GM18505 (cell line): ENCODE data around the gene EIF4G1.

Source experiments
- ATAC-seq: cut with Tn5 transposase; IDR thresholded peaks from one replicate; pipeline ENCODE4 v1.9.1; 2021; ENCODE audit not compliant: unreplicated experiment
- POLR2A ChIP-seq: IDR thresholded peaks from 4 replicates; pipeline ENCODE4 v1.6.1; 2011; ENCODE audit warnings: borderline replicate concordance; ENCODE audit not compliant: insufficient read depth, insufficient read length; ENCODE audit errors: extremely low read depth

Gene EIF4G1

DNA sequence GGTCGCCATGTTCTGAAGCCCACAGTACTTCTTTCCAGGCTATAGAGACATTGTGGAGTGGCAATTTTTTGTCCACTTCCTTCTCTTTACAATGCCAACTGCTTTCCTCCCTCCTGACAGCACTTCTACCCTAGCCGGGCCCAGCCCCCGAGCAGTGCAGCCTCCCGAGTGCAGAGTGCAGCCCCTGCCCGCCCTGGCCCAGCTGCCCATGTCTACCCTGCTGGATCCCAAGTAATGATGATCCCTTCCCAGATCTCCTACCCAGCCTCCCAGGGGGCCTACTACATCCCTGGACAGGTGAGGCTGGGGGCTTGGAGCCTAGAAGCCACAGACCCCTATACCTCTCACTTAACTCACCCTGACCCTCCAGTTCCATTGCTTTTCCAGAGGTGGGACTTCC is 2.8 kb downstream of the EIF4G1 start:
- no peak for TF ChIP-seq POLR2A

DNA sequence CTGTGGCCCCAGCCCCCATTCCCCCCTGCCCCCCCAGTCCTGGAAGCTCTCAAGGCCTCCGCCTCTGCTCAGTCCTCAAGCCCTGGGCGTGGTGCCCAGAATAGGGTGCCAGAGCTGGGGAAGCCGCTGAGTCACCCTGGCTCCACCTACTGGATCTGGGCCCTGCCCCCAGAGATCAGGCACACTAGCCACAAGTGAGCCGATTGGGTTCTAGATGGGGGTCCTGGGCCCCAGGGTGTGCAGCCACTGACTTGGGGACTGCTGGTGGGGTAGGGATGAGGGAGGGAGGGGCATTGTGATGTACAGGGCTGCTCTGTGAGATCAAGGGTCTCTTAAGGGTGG is 5.7 kb downstream of the EIF4G1 start:
- ATAC-seq: no peak
- no peak for TF ChIP-seq POLR2A

More for the DNA sequence above, 2.8 kb downstream of the EIF4G1 start:
- no peak for ATAC-seq

DNA sequence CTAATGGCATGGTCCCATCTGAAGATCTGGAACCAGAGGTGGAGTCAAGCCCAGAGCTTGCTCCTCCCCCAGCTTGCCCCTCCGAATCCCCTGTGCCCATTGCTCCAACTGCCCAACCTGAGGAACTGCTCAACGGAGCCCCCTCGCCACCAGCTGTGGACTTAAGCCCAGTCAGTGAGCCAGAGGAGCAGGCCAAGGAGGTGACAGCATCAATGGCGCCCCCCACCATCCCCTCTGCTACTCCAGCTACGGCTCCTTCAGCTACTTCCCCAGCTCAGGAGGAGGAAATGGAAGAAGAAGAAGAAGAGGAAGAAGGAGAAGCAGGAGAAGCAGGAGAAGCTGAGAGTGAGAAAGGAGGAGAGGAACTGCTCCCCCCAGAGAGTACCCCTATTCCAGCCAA is 7.3 kb downstream of the EIF4G1 start:
- no peak for ATAC-seq
- no peak for TF ChIP-seq POLR2A

DNA sequence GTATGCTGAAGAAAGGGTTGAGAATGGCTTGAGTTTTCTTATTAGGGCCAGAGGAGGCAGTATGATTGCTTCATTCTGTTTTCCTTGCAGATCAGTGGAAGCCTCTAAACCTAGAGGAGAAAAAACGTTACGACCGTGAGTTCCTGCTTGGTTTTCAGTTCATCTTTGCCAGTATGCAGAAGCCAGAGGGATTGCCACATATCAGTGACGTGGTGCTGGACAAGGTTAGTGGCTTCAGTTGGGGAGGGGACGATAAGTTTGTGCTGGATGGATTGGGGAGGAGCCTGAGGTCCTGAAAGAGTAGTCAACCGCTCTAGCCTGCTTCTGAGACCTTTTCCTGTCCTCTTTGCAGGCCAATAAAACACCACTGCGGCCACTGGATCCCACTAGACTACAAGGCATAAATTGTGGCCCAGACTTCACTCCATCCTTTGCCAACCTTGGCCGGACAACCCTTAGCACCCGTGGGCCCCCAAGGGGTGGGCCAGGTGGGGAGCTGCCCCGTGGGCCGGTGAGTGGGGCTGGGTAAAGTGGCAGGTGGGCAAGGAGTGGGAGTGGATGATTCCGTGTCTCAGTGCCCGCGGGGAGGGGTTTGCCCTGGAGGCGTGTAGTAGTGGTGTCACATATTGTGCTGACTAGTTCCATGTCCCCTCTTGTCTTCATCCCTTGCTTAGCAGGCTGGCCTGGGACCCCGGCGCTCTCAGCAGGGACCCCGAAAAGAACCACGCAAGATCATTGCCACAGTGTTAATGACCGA is 8.5 kb downstream of the EIF4G1 start:
- TF ChIP-seq POLR2A: no peak
- ATAC-seq: no peak

DNA sequence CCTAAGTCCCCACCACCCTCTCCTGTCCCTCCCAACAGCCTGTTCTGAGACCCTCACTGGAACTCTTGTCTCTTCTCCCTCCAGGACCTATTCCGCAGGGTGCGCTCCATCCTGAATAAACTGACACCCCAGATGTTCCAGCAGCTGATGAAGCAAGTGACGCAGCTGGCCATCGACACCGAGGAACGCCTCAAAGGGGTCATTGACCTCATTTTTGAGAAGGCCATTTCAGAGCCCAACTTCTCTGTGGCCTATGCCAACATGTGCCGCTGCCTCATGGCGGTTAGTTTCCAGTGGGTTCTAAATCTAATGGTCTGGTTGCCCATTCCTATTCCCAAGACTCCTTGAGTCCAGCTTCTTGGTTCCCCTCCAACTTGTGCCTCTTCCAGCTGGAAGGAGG is 9.3 kb downstream of the EIF4G1 start:
- ATAC-seq: no peak
- TF ChIP-seq POLR2A: no peak

DNA sequence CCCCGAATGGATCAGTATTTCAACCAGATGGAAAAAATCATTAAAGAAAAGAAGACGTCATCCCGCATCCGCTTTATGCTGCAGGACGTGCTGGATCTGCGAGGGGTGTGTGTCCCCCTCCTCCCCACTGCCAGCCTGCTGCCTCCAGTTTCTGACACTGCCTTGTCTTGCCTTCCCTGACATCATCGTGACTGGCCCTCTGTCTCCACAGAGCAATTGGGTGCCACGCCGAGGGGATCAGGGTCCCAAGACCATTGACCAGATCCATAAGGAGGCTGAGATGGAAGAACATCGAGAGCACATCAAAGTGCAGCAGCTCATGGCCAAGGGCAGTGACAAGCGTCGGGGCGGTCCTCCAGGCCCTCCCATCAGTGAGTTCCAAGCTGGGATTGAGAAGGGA is 10.9 kb downstream of the EIF4G1 start:
- no peak for ATAC-seq
- TF ChIP-seq POLR2A: no peak

DNA sequence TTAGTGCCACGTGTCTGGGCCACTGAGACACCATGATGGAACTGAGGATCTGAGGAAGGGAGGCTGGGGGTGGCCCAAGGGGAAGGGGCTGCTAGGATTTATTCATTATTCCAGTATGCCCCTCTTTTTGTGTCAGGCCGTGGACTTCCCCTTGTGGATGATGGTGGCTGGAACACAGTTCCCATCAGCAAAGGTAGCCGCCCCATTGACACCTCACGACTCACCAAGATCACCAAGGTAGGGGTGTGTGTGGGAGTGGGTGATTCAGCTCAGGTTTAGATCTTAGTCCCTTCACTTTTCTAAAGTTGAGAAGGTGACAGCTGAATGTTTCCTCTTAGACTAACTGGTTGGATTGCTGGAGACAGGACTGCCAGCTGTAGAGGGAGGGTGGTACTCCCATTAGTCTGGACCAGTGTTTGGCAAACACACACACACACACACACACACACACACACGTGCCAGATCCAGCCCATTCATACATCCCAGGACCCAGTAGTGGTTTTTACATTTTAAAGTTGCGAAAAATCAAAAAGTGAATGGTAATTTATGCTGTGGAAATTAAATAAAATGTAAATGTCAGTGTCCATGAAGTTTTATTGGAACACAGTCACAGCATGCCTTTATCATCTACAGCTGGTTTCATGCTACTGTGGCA is 11.4 kb downstream of the EIF4G1 start:
- no peak for ATAC-seq
- no peak for TF ChIP-seq POLR2A

DNA sequence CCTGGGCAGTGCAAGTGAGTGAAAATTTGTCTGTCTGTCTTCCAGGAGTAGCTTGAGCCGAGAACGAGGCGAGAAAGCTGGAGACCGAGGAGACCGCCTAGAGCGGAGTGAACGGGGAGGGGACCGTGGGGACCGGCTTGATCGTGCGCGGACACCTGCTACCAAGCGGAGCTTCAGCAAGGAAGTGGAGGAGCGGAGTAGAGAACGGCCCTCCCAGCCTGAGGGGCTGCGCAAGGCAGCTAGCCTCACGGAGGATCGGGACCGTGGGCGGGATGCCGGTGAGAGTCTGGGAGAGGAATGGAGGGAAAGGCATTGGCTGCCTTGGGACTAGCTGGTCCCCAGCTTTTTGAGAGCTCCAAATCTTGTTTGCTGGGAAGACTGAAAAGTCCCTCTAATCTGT is 12.8 kb downstream of the EIF4G1 start:
- ATAC-seq: no peak
- no peak for TF ChIP-seq POLR2A

DNA sequence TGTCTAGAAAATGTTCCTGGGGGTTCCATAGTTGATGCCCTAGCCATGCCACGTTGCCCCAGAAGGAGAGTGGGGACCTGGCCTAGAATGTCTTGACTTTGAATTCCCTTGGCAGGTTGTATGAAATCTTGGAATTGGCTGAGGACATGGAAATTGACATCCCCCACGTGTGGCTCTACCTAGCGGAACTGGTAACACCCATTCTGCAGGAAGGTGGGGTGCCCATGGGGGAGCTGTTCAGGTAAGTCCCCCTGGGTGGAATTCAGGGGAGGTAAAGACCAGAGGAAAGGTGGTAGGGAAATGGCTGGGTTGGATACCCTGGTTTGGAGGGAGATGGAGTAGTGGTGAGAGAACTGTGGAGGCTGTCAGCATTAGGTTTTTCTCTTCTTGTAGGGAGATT is 14.1 kb downstream of the EIF4G1 start:
- no peak for ATAC-seq
- no peak for TF ChIP-seq POLR2A

DNA sequence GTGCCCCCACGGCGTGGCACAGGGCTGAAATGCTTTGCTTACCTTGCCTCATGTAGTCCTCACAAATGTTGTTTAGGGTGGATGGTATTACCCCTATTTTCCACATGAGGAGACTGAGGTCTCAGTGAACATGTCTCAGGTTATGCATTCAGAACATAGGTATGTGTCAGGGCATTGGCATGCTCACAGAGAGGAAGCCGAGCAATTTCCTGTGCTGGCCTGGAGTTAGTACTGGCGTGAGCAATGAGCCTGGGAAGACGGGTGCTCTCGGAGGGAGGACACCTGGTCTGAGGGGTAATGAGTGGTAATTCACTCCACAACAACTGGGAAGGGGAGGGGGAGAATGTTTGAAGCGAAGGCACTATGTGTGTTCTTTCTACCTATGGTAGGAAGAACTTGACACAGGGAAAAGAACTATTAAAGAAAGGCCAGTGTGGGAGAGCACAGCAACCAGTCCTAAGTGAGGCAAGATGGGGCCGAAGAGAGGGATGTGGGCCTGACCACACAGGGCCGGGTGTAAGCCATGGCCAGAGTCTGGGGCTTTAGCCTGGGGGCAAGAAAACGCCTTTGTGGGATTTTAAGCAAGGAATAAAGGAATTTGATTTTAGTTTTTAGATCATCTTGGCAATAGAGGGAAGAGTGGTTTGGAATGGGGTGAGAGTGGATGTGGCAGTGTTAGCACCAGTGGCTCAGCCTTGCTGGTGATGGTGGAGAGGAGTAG is 18.1 kb downstream of the EIF4G1 start:
- TF ChIP-seq POLR2A: no peak
- no peak for ATAC-seq

DNA sequence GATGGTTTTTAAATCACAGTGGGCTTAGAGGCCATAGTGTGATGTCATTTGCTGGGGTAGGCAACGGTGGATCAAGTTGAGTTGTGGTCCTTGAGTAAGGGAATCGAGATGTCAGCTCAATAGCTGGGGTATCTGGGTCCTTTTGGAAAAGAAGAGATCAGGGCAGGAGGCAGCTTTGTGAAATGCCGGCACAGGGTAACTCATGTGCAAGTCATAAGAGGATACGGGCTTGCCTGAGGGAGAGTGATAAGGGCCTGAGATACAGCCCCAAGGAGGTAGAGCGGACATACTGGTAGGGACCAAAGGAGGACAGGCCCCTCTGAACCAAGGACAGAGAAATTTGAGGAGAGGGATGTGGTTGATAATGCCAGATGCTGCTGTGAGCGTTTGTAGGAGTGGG is 18.8 kb downstream of the EIF4G1 start:
- TF ChIP-seq POLR2A: no peak

DNA sequence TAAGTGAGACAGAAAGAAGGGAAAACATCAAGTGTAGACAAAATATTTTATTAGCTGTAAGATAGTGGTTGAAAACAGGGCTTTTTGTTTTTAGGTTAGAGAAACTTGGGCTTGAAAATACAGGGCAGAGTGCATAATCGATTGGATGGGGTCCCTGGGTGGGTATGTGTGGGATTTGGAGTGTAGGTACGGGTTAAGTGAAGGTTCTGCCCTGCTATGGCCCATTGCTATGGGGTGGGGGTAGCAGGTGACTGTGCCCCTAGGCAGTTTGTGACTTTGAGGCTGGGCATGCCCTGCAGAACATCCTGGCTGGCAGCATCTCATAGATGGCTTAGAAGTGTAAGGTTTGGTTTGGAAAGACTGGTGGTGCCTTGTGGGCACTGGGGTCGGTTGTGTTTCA is 19.3 kb downstream of the EIF4G1 start:
- TF ChIP-seq POLR2A: no peak
- ATAC-seq: no peak

More for the DNA sequence above, 18.8 kb downstream of the EIF4G1 start:
- ATAC-seq: no peak

DNA sequence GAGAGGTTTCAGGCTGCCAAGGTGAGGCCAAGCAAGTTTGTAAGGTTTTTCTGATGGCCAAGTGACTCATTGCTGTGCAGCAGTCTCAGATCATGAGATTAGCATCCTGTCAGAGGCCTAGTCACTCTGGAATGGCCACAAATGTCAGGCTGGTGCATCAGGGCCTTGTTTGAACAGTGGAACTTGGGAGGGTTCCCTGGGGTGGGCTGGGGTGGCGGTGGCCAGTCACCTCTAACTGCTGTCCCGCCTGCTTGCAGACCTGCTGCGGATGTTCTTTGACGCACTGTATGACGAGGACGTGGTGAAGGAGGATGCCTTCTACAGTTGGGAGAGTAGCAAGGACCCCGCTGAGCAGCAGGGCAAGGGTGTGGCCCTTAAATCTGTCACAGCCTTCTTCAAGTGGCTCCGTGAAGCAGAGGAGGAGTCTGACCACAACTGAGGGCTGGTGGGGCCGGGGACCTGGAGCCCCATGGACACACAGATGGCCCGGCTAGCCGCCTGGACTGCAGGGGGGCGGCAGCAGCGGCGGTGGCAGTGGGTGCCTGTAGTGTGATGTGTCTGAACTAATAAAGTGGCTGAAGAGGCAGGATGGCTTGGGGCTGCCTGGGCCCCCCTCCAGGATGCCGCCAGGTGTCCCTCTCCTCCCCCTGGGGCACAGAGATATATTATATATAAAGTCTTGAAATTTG is 20.2 kb downstream of the EIF4G1 start:
- TF ChIP-seq POLR2A: no peak
- no peak for ATAC-seq

DNA sequence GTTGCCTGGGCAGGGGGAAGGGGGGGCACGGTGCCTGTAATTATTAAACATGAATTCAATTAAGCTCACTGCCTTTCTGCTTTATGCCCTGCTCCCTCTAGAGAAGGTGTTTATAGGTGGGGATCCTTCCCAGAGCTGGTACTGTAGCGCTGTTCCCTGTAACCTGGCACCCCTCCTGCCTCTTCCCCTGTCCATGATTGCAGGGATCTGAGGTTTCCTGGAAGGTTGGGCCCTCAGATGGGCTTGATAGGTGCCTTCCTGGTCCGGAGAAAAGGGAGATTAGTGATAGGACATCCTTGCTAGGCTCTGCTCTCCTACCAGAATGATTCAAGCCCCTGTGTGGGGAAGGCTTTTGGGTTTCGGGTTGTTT is 20.9 kb downstream of the EIF4G1 start:
- ATAC-seq: no peak
- TF ChIP-seq POLR2A: no peak
